ENCODE data around the gene ZNF789. TPM values are rescaled to one million over a fixed set of nuclear protein-coding genes. Genes with fewer than 3 reads are reported as not detected.

The ZNF789 gene
- total and polyA plus RNA-seq, 10 of the 15 experiments (the other 5 are each of a cell fraction or from before 2014, with no cell fraction given) = 5.6 to 44.6 (median 21.3) TPM

DNA sequence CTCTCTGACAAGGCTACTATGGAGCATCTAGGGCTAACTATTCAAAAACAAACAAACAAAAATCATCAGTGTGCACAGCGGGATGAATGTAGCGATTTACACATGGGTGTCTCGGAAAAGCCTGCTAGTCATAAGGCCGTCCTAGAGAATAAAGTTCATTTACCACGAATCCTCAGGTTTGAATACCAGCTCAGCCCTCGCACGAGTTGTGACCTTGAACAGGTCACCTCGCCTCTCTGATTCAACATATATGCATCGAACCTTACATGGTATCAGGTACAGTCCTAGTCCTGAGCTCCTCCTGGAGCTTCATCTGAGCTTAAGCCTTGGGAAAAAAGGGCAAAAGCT, 7.3 kb upstream of the ZNF789 start:
- Histone ChIP-seq H3K9me3 (replicated peaks; ENCODE audit: control insufficient read depth, insufficient read depth, low read length) (no peaks in the 10 kb centered on the region), H3K4me1 (ENCODE audit: control insufficient read depth, insufficient read depth, low read length) (peaks cover 3% of the 10 kb centered on the region; the same call in 1 of the 2 replicates), H3K9ac (ENCODE audit: control insufficient read depth, insufficient read depth, low read length) (peak overlapping the region; percentile 99), H3K4me3 (peak overlapping the region; percentile 93), H3K4me2 (ENCODE audit: control insufficient read depth, insufficient read depth) (peak overlapping the region; percentile 58), H2AFZ (ENCODE audit: control insufficient read depth, low read depth, low read length) (peak overlapping the region; percentile 98), H4K20me1 (ENCODE audit: control insufficient read depth, insufficient read depth) (no peaks in the 10 kb centered on the region), H3K27me3 (replicated peaks in 1 of 2; ENCODE audit: control insufficient read depth in 2 of 2, insufficient read depth in 2 of 2, low read length in 1 of 2) (no peaks in the 10 kb centered on the region), H3K79me2 (ENCODE audit: control insufficient read depth, insufficient read depth, low read length) (peaks cover 43% of the 10 kb centered on the region), H3K36me3 (ENCODE audit: control insufficient read depth in 2 of 2, insufficient read depth in 2 of 2, low read length in 1 of 2) (0 out of 4 replicates have a peak, but pooled peaks cover 0 to 6% of the 10 kb centered on the region in 2 experiments), H3K27ac (ENCODE audit: control insufficient read depth, insufficient read depth) (peak overlapping the region; percentile 89)
- BruUV-seq (replicated peaks) = TSS peak; percentile 75
- POLR2A ChIA-PET = interaction anchor here (1.0 to 1.9 kb wide), 4 partner anchors 9 to 57 kb away, joined by 3 to 9 read pairs (median 6); partner anchors contain the start of genes BUD31, PDAP1, ZKSCAN5 and ZNF394
- TF ChIP-seq CREB1 (IDR thresholded peaks at IDR 0.05; ENCODE audit: low read depth) = no peak
- CTCF ChIA-PET = interaction anchor here (1.1 kb wide), 1 partner anchor 16 kb away, joined by 3 read pairs; no protein-coding TSS in a partner anchor
- RAD21 ChIA-PET (ENCODE audit: unreplicated experiment) = interaction anchor here (0.9 kb wide), 1 partner anchor 34 kb away, joined by 5 read pairs; the partner anchor contains the start of gene ZNF394
- no peak for FAIRE-seq
- in situ Hi-C loops (cut with MboI) = no loop called here
- DNase-seq (ENCODE audit: low read depth, low spot score) = no peak
- intact Hi-C loops (cut with micrococcal nuclease; ENCODE audit: unreplicated experiment) = loop anchor here (10.0 kb wide), 1 partner anchor 149 kb away; the partner anchor contains the start of gene ZSCAN25
- 6% methylated on average over 9 of the region's 9 CpGs for WGBS (ENCODE audit: insufficient coverage, insufficient replicate concordance, low lambda C conversion rate, missing lambda C conversion rate)
- SMC1A ChIA-PET (ENCODE audit: uncharacterized antibody, unreplicated experiment) = interaction anchor here (0.6 to 1.4 kb wide), 5 partner anchors 9 to 372 kb away, joined by 3 to 7 read pairs (median 3); no protein-coding TSS in a partner anchor
- ATAC-seq = peak; percentile 10

DNA sequence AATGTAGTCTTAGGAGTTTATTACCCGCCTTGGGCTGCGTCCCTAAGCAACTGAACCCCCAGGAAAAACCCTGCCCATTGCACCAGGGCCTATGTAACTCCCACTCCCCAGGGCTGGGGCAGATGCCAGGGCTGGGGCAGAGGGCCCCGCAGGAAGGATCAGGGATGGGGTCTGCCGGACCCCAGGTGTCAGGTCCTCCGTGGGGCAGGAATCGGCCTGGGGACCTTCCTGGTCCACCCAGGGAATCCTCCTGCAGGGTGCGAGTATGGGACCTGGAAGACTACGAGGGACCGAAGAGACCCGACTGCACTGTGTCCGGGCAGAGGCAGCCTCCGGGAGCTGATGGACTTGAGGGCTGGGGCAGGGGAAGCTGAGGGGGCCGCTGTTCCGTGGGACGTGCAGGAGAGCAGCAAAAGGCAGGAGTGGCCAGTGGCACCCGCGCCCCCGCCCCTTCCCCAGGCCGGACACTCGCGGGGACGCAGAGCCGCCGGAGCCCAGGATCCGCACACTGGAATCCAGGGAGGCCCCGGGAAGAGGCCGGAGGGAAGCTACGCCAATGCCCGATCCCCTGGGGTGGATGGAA, 4.3 kb upstream of the ZNF789 start:
- SMC1A ChIA-PET (ENCODE audit: uncharacterized antibody, unreplicated experiment) = no interaction called here
- H3K4me2 ChIP-seq (ENCODE audit: control insufficient read depth, insufficient read depth) = no peak overlapping the region
- FAIRE-seq = no peak
- H3K27ac ChIP-seq (ENCODE audit: control insufficient read depth, insufficient read depth) = no peak overlapping the region
- no peaks in the 10 kb centered on the region for H4K20me1 ChIP-seq (ENCODE audit: control insufficient read depth, insufficient read depth)
- POLR2A ChIA-PET = no interaction called here
- no peak overlapping the region for H2AFZ ChIP-seq (ENCODE audit: control insufficient read depth, low read depth, low read length)
- CTCF ChIA-PET = interaction anchor here (0.8 kb wide), 1 partner anchor 8 kb away, joined by 3 read pairs; no protein-coding TSS in a partner anchor
- H3K79me2 ChIP-seq (ENCODE audit: control insufficient read depth, insufficient read depth, low read length) = peaks cover 32% of the 10 kb centered on the region
- 0 out of 4 replicates have a peak, but pooled peaks cover 0 to 2% of the 10 kb centered on the region in 2 experiments for H3K36me3 ChIP-seq (ENCODE audit: control insufficient read depth in 2 of 2, insufficient read depth in 2 of 2, low read length in 1 of 2)
- intact Hi-C loops (cut with micrococcal nuclease; ENCODE audit: unreplicated experiment) (loop anchor here (10.0 kb wide), 1 partner anchor 146 kb away; the partner anchor contains the start of gene ZSCAN25), in situ Hi-C loops (cut with MboI) (no loop called here)
- RAD21 ChIA-PET (ENCODE audit: unreplicated experiment) = no interaction called here
- 94% methylated on average over 25 of the region's 29 CpGs for WGBS (ENCODE audit: insufficient coverage, insufficient replicate concordance, low lambda C conversion rate, missing lambda C conversion rate)
- no peaks in the 10 kb centered on the region for H3K27me3 ChIP-seq (replicated peaks in 1 of 2; ENCODE audit: control insufficient read depth in 2 of 2, insufficient read depth in 2 of 2, low read length in 1 of 2)
- peaks cover 3% of the 10 kb centered on the region; the same call in 1 of the 2 replicates for H3K4me1 ChIP-seq (ENCODE audit: control insufficient read depth, insufficient read depth, low read length)
- no TSS peak for BruUV-seq (replicated peaks)
- no peak for ATAC-seq
- no peak overlapping the region for H3K4me3 ChIP-seq
- H3K9ac ChIP-seq (ENCODE audit: control insufficient read depth, insufficient read depth, low read length) = no peak overlapping the region
- H3K9me3 ChIP-seq (replicated peaks; ENCODE audit: control insufficient read depth, insufficient read depth, low read length) = no peaks in the 10 kb centered on the region
- DNase-seq (ENCODE audit: low read depth, low spot score) = no peak
- TF ChIP-seq, protein P1, sequence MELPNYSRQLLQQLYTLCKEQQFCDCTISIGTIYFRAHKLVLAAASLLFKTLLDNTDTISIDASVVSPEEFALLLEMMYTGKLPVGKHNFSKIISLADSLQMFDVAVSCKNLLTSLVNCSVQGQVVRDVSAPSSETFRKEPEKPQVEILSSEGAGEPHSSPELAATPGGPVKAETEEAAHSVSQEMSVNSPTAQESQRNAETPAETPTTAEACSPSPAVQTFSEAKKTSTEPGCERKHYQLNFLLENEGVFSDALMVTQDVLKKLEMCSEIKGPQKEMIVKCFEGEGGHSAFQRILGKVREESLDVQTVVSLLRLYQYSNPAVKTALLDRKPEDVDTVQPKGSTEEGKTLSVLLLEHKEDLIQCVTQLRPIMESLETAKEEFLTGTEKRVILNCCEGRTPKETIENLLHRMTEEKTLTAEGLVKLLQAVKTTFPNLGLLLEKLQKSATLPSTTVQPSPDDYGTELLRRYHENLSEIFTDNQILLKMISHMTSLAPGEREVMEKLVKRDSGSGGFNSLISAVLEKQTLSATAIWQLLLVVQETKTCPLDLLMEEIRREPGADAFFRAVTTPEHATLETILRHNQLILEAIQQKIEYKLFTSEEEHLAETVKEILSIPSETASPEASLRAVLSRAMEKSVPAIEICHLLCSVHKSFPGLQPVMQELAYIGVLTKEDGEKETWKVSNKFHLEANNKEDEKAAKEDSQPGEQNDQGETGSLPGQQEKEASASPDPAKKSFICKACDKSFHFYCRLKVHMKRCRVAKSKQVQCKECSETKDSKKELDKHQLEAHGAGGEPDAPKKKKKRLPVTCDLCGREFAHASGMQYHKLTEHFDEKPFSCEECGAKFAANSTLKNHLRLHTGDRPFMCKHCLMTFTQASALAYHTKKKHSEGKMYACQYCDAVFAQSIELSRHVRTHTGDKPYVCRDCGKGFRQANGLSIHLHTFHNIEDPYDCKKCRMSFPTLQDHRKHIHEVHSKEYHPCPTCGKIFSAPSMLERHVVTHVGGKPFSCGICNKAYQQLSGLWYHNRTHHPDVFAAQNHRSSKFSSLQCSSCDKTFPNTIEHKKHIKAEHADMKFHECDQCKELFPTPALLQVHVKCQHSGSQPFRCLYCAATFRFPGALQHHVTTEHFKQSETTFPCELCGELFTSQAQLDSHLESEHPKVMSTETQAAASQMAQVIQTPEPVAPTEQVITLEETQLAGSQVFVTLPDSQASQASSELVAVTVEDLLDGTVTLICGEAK (IDR thresholded peaks at IDR 0.05; ENCODE audit: borderline replicate concordance) = no peak
- TF ChIP-seq CEBPB (IDR thresholded peaks at IDR 0.05; ENCODE audit: borderline replicate concordance in 1 of 2, low read depth in 2 of 2, low read length in 2 of 2) = no peak
- TF ChIP-seq YY1 (IDR thresholded peaks at IDR 0.05; ENCODE audit: low read depth, low read length) = no peak
- TF ChIP-seq ZNF207 (IDR thresholded peaks at IDR 0.05; ENCODE audit: borderline replicate concordance) = no peak
- TF ChIP-seq JUND (IDR thresholded peaks at IDR 0.05; ENCODE audit: low read depth, low read length) = no peak
- TF ChIP-seq, protein P2, sequence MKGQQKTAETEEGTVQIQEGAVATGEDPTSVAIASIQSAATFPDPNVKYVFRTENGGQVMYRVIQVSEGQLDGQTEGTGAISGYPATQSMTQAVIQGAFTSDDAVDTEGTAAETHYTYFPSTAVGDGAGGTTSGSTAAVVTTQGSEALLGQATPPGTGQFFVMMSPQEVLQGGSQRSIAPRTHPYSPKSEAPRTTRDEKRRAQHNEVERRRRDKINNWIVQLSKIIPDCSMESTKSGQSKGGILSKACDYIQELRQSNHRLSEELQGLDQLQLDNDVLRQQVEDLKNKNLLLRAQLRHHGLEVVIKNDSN (IDR thresholded peaks at IDR 0.05; ENCODE audit: borderline replicate concordance, extremely low read length, insufficient read depth, low read depth, low read length) = no peak
- TF ChIP-seq SMARCA5 (IDR thresholded peaks at IDR 0.05) = no peak
- TF ChIP-seq SP1 (IDR thresholded peaks at IDR 0.05; ENCODE audit: low read depth, low read length) = no peak
- no peak for TF ChIP-seq ESRRA (IDR thresholded peaks at IDR 0.05; ENCODE audit: low read length)
- no peak for TF ChIP-seq NR2C2 (IDR thresholded peaks at IDR 0.05; ENCODE audit: borderline replicate concordance, control insufficient read depth, insufficient read length, low read depth)
